A549 (cell line): ENCODE measurements around the gene PAXX.

Source experiments
- CHD2 ChIP-seq: fragments of 150-350 bp; IDR thresholded peaks from 2 replicates; pipeline ENCODE4 v1.6.1; 2014; ENCODE audit warnings: low read length; ENCODE audit not compliant: partially characterized antibody
- MAFK ChIP-seq: fragments of 450-650 bp; IDR thresholded peaks from 2 replicates; pipeline ENCODE4 v1.6.1; 2014; ENCODE audit not compliant: partially characterized antibody
- MYC ChIP-seq: IDR thresholded peaks from 2 replicates; pipeline ENCODE4 v1.6.1; 2012; ENCODE audit warnings: mild to moderate bottlenecking, inconsistent platforms, low read length, improper control_type of control experiment, borderline replicate concordance
- TF ChIP-seq, protein P1 (sequence below): fragments of >200 bp; sonication (Bioruptor Twin); formaldehyde crosslinking; IDR thresholded peaks from 3 replicates; pipeline ENCODE4 v1.5.1; 2016
- TF ChIP-seq, protein P2 (sequence below): fragments of 200-600 bp; sonication (generic); IDR thresholded peaks from 2 replicates; pipeline ENCODE4 v1.6.1; 2016; ENCODE audit warnings: antibody characterized with exemption, mild to moderate bottlenecking, moderate library complexity

DNA sequence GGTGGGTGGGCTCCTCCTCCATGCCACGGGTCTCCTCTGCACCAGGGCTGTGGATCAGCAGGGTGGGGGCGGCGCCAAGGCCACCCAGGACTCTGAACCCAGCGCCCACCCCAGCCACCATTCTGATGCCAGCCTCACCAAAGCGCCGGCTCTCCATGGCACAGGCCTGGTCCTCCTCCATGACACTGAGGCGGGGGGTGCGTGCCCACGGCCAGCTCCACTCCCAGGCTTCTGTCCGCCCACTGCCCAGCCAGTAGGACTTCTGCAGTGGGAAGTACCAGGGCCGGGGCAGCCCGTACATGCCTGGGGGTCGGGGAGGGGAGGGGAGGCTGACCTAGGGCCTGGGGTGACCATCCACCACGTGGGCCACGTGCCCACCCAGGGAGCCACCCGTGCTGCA lies 24.2 kb downstream of the PAXX start:
- TF ChIP-seq, protein P1, sequence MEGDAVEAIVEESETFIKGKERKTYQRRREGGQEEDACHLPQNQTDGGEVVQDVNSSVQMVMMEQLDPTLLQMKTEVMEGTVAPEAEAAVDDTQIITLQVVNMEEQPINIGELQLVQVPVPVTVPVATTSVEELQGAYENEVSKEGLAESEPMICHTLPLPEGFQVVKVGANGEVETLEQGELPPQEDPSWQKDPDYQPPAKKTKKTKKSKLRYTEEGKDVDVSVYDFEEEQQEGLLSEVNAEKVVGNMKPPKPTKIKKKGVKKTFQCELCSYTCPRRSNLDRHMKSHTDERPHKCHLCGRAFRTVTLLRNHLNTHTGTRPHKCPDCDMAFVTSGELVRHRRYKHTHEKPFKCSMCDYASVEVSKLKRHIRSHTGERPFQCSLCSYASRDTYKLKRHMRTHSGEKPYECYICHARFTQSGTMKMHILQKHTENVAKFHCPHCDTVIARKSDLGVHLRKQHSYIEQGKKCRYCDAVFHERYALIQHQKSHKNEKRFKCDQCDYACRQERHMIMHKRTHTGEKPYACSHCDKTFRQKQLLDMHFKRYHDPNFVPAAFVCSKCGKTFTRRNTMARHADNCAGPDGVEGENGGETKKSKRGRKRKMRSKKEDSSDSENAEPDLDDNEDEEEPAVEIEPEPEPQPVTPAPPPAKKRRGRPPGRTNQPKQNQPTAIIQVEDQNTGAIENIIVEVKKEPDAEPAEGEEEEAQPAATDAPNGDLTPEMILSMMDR: no peak
- TF ChIP-seq MAFK (no peak), MYC (no peak), CHD2 (no peak)
- TF ChIP-seq, protein P2, sequence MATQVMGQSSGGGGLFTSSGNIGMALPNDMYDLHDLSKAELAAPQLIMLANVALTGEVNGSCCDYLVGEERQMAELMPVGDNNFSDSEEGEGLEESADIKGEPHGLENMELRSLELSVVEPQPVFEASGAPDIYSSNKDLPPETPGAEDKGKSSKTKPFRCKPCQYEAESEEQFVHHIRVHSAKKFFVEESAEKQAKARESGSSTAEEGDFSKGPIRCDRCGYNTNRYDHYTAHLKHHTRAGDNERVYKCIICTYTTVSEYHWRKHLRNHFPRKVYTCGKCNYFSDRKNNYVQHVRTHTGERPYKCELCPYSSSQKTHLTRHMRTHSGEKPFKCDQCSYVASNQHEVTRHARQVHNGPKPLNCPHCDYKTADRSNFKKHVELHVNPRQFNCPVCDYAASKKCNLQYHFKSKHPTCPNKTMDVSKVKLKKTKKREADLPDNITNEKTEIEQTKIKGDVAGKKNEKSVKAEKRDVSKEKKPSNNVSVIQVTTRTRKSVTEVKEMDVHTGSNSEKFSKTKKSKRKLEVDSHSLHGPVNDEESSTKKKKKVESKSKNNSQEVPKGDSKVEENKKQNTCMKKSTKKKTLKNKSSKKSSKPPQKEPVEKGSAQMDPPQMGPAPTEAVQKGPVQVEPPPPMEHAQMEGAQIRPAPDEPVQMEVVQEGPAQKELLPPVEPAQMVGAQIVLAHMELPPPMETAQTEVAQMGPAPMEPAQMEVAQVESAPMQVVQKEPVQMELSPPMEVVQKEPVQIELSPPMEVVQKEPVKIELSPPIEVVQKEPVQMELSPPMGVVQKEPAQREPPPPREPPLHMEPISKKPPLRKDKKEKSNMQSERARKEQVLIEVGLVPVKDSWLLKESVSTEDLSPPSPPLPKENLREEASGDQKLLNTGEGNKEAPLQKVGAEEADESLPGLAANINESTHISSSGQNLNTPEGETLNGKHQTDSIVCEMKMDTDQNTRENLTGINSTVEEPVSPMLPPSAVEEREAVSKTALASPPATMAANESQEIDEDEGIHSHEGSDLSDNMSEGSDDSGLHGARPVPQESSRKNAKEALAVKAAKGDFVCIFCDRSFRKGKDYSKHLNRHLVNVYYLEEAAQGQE: no peak
